K562 treated with DMSO at 1 percent for 24 hours (cell line): ENCODE data around the gene AAK1. TPM values are rescaled to one million over a fixed set of nuclear protein-coding genes. Genes with fewer than 3 reads are reported as not detected.

Source experiments
- total RNA-seq: library from RNA; unstranded; fragments of 300-600 nt; gene quantifications from 2 replicates; pipeline ENCODE4 v1.2.3, GENCODE V29; 2022; ENCODE audit warnings: low read depth; ENCODE audit not compliant: insufficient read depth

Gene AAK1
- total RNA-seq: 20.6 and 21.6 TPM in 2 replicates

DNA sequence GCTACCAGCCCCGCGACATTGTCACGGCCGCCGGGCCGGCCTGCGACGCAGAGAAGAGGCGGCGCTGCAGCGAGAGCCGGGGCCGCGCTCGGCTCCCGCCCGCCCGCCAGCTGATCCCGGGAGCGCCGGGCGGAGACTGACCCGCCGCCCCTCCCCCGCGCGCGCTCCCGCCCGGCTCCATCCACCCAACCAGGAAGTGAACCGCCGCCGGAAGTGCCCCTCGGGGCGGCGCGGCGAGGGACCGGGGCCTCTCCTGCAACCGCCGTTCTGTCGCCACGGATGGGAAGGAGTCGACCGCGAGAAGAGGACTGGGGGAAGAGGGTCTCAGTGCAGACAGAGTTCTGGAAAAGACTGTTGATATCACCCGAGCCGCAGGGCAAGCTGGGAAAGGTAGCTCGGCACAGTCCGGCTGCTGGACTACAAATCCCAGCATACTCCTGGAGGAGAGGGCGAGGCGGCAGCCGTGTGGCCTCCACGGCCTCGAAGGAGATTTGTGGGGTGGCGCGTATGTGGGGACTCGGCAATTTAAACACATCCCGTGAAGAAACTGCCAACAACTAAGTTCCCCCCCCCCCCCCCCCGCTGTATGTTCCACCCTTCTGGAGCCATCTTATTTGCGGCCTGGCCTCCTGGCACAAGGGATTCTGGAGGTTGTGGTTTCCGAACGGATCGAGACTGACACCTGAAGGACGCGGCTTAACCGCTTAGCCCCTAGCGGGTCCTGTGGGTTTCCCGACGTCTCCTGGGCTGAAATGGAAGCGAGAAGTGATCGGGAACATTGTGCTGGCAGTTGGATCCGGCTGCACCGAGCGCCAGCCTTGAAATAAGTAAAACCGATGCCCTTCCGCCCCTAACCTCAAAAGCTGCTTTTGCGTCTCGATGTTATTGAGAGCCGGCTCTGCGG lies at the start of gene AAK1:
Gene AAK1, minus strand, starts transcription at position 138 of the 904 bp plus-strand sequence. CDS start 699 bp downstream, outside the sequence.

GRCh38 chr2:69436938-69437750 lies 206.4 kb downstream of the AAK1 start, which contains the start of gene NFU1:
TSS of gene NFU1 (minus strand) at chr2:69437435. CDS start at chr2:69437422, 13 bp downstream.

Other genes starting within 250 kb of the AAK1 start
- 38.3 and 41.5 TPM in 2 replicates for gene NFU1, start 206.3 kb downstream of the AAK1 start, total RNA-seq
- gene ANXA4, start 98.4 kb upstream of the AAK1 start, total RNA-seq: 24.4 and 24.7 TPM in 2 replicates
- gene GMCL1, start 185.9 kb upstream of the AAK1 start, total RNA-seq: 19.1 and 24.8 TPM in 2 replicates